H1 (cell line): ENCODE measurements around the gene FGFR2. TPM values are rescaled to one million over a fixed set of nuclear protein-coding genes. Genes with fewer than 3 reads are reported as not detected.

ENCODE experiments used
- CTCF ChIA-PET: fragments of 300-600 bp; sonication (Branson Sonifier 250); formaldehyde crosslinking; loops from one replicate; lab custom pipeline; 2021; ENCODE audit not compliant: partially characterized antibody; lab: Charles Lee
- POLR2A ChIA-PET: fragments of 300-600 bp; sonication (Branson Sonifier 250); formaldehyde crosslinking; loops from one replicate; lab custom pipeline; 2021; ENCODE audit warnings: inconsistent platforms; ENCODE audit not compliant: partially characterized antibody; lab: Charles Lee
- DNase-seq, 2 experiments: peaks; one replicate each; pipeline versions ENCODE4 v3.0.0 to v3.0.0-alpha.2; 2010 to 2022; ENCODE audit warnings: low spot score in 2 of 2, low read depth in 1 of 2, mixed read lengths in 1 of 2
- FAIRE-seq: peaks from 2 replicates; lab custom pipeline; 2011; peaks lifted over from hg19 to GRCh38; lab: Jason Lieb, UNC
- H2AFZ ChIP-seq: 2 replicates; pipeline ENCODE4 v1.8.1; 2012; ENCODE audit warnings: low read length, inconsistent platforms
- H2AK5ac ChIP-seq: 2 replicates; pipeline ENCODE4 v1.6.1; 2013; ENCODE audit warnings: low read depth, low read length
- H2BK120ac ChIP-seq: replicated peaks from 2 replicates; pipeline ENCODE3; 2013; ENCODE audit warnings: low read depth, low read length, inconsistent platforms
- H2BK12ac ChIP-seq: 2 replicates; pipeline ENCODE4 v1.6.1; 2013; ENCODE audit warnings: low read depth, low read length
- H2BK15ac ChIP-seq: 2 replicates; pipeline ENCODE4 v1.6.1; 2013; ENCODE audit warnings: low read length
- H2BK20ac ChIP-seq: 2 replicates; pipeline ENCODE4 v1.6.1; 2013; ENCODE audit warnings: low read length
- H2BK5ac ChIP-seq: 2 replicates; pipeline ENCODE4 v1.6.1; 2013; ENCODE audit warnings: low read depth, low read length
- H3K14ac ChIP-seq: 2 replicates; pipeline ENCODE4 v1.6.1; 2013; ENCODE audit warnings: inconsistent platforms; ENCODE audit not compliant: insufficient read length
- H3K18ac ChIP-seq: 2 replicates; pipeline ENCODE4 v1.6.1; 2013; ENCODE audit warnings: low read length; ENCODE audit errors: extremely low read depth
- H3K23ac ChIP-seq: 2 replicates; pipeline ENCODE4 v1.6.1; 2013; ENCODE audit warnings: inconsistent platforms; ENCODE audit not compliant: insufficient read length
- H3K23me2 ChIP-seq: 2 replicates; pipeline ENCODE4 v1.6.1; 2013; ENCODE audit warnings: low read depth, low read length
- H3K27ac ChIP-seq: 2 replicates; pipeline ENCODE4 v1.6.1; 2011; ENCODE audit warnings: low read depth, low read length, inconsistent platforms
- H3K27me3 ChIP-seq, 4 experiments: replicated peaks in 1 of 4; 1 replicate in 1 of 4; 2 replicates in 3 of 4; pipeline versions ENCODE4 v1.6.1 to v1.8.1; 2011 to 2013; ENCODE audit warnings: low read length in 3 of 4, mild to moderate bottlenecking in 3 of 4, inconsistent platforms in 2 of 4, mixed read lengths in 2 of 4, moderate library complexity in 1 of 4; ENCODE audit not compliant: control insufficient read depth in 3 of 4, insufficient read depth in 3 of 4; ENCODE audit errors: extremely low read depth in 1 of 4
- H3K36me3 ChIP-seq, 4 experiments: 2 replicates each; pipeline versions ENCODE4 v1.6.1 to v1.8.1; 2011 to 2013; ENCODE audit warnings: mild to moderate bottlenecking in 4 of 4, low read length in 3 of 4, moderate library complexity in 2 of 4, control low read depth in 1 of 4, inconsistent platforms in 1 of 4; ENCODE audit not compliant: insufficient read depth in 4 of 4, control insufficient read depth in 2 of 4
- H3K4ac ChIP-seq: replicated peaks from 2 replicates; pipeline ENCODE3; 2013; ENCODE audit warnings: low read length, low read depth, mixed read lengths, inconsistent platforms; ENCODE audit not compliant: insufficient read length
- H3K4me1 ChIP-seq, 4 experiments: replicated peaks in 1 of 4; 1 replicate in 1 of 4; 2 replicates in 3 of 4; pipeline versions ENCODE4 v1.6.1 to v1.8.1; 2011 to 2013; ENCODE audit warnings: low read length in 3 of 4, inconsistent platforms in 2 of 4, mixed read lengths in 1 of 4; ENCODE audit not compliant: insufficient read depth in 4 of 4, control insufficient read depth in 3 of 4
- H3K4me2 ChIP-seq, 2 experiments: 2 replicates each; pipeline versions ENCODE4 v1.6.1 to v1.8.1; 2011 to 2013; ENCODE audit warnings: low read depth in 2 of 2, low read length in 2 of 2, control low read depth in 1 of 2, inconsistent platforms in 1 of 2, mild to moderate bottlenecking in 1 of 2; ENCODE audit not compliant: insufficient read depth in 1 of 2
- H3K4me3 ChIP-seq, 4 experiments: fragments of 200-600, 300-600 bp in 1 of 4; sonication (generic), shearing (Covaris generic), sonication (Bioruptor Twin) in 1 of 4; 2 replicates each; pipeline versions ENCODE4 v1.5.1 to v1.8.1; 2011 to 2016; ENCODE audit warnings: low read length in 4 of 4, low read depth in 3 of 4, control low read depth in 2 of 4, inconsistent platforms in 2 of 4, mild to moderate bottlenecking in 2 of 4, mixed read lengths in 1 of 4, moderate library complexity in 1 of 4; ENCODE audit not compliant: insufficient read depth in 2 of 4; ENCODE audit errors: extremely low read depth in 1 of 4
- H3K56ac ChIP-seq: replicated peaks from 2 replicates; pipeline ENCODE3; 2013; ENCODE audit warnings: low read depth, mild to moderate bottlenecking, mixed read lengths, low read length, inconsistent platforms; ENCODE audit not compliant: insufficient read length
- H3K79me1 ChIP-seq: 2 replicates; pipeline ENCODE4 v1.6.1; 2013; ENCODE audit warnings: low read depth, low read length, control low read depth
- H3K79me2 ChIP-seq, 2 experiments: 2 replicates each; pipeline versions ENCODE4 v1.6.1 to v1.8.1; 2012 to 2013; ENCODE audit warnings: low read length in 2 of 2, mild to moderate bottlenecking in 2 of 2, inconsistent platforms in 1 of 2; ENCODE audit not compliant: insufficient read depth in 2 of 2, control insufficient read depth in 1 of 2
- H3K9ac ChIP-seq, 4 experiments: replicated peaks in 1 of 4; 1 replicate in 1 of 4; 2 replicates in 3 of 4; pipeline versions ENCODE4 v1.6.1 to v1.8.1; 2011 to 2013; ENCODE audit warnings: low read depth in 3 of 4, low read length in 3 of 4, control low read depth in 2 of 4, mild to moderate bottlenecking in 2 of 4, moderate library complexity in 2 of 4, inconsistent platforms in 1 of 4; ENCODE audit errors: extremely low read depth in 1 of 4
- H3K9me3 ChIP-seq, 2 experiments: 2 replicates each; pipeline versions ENCODE4 v1.6.1 to v1.8.1; 2012 to 2013; ENCODE audit warnings: mild to moderate bottlenecking in 2 of 2, moderate library complexity in 2 of 2, control low read depth in 1 of 2, inconsistent platforms in 1 of 2, low read depth in 1 of 2, low read length in 1 of 2, mixed read lengths in 1 of 2; ENCODE audit not compliant: insufficient read depth in 2 of 2
- H4K20me1 ChIP-seq, 2 experiments: replicated peaks in 1 of 2; 2 replicates each; pipeline versions ENCODE3 to v1.8.1; 2011 to 2013; ENCODE audit warnings: inconsistent platforms in 2 of 2, low read length in 2 of 2, mild to moderate bottlenecking in 1 of 2; ENCODE audit not compliant: insufficient read depth in 2 of 2, control insufficient read depth in 1 of 2
- H4K5ac ChIP-seq: 2 replicates; pipeline ENCODE4 v1.6.1; 2013; ENCODE audit warnings: low read length, low read depth, mixed read lengths, inconsistent platforms; ENCODE audit not compliant: insufficient read length
- H4K8ac ChIP-seq: 2 replicates; pipeline ENCODE4 v1.8.0; 2013; ENCODE audit warnings: mild to moderate bottlenecking, moderate library complexity, low read length, inconsistent platforms; ENCODE audit not compliant: insufficient read depth; ENCODE audit errors: extremely low read depth
- H4K91ac ChIP-seq: replicated peaks from 2 replicates; pipeline ENCODE3; 2013; ENCODE audit warnings: low read length, mixed read lengths, inconsistent platforms; ENCODE audit not compliant: insufficient read length
- ASH2L ChIP-seq: fragments of 200-600, 300-600 bp; sonication (generic); IDR thresholded peaks from one replicate; pipeline ENCODE4 v1.7.1; 2017; ENCODE audit warnings: low read length
- BACH1 ChIP-seq: IDR thresholded peaks from 2 replicates; pipeline ENCODE4 v1.6.1; 2012; ENCODE audit warnings: low read length, improper control_type of control experiment
- EZH2 ChIP-seq: fragments of 200-600 bp; sonication (generic); IDR thresholded peaks from 2 replicates; pipeline ENCODE4 v1.7.1; 2012; ENCODE audit warnings: low read depth, mild to moderate bottlenecking, moderate library complexity, low read length, inconsistent platforms; ENCODE audit not compliant: severe bottlenecking
- KDM1A ChIP-seq: fragments of 200-600, 300-600 bp; sonication (generic); IDR thresholded peaks from 2 replicates; pipeline ENCODE4 v1.7.1; 2016; ENCODE audit warnings: mild to moderate bottlenecking, low read length, borderline replicate concordance
- KDM4A ChIP-seq: IDR thresholded peaks from one replicate; pipeline ENCODE4 v1.7.1; 2012; ENCODE audit warnings: low read depth, mild to moderate bottlenecking, moderate library complexity, low read length, inconsistent platforms; ENCODE audit not compliant: severe bottlenecking
- PHF8 ChIP-seq: fragments of 200-600 bp; sonication (generic); conservative IDR thresholded peaks from 2 replicates; pipeline ENCODE4 v1.7.1; 2012; ENCODE audit warnings: low read depth, mild to moderate bottlenecking, inconsistent platforms, low read length, moderate library complexity
- RAD21 ChIP-seq, 2 experiments: IDR thresholded peaks in 1 of 2; conservative IDR thresholded peaks in 1 of 2; 2 replicates each; pipeline ENCODE4 v1.6.1; 2011; ENCODE audit warnings: low read depth in 2 of 2, low read length in 2 of 2, improper control_type of control experiment in 1 of 2, inconsistent platforms in 1 of 2, mild to moderate bottlenecking in 1 of 2, moderate library complexity in 1 of 2
- WGBS, 2 experiments: shearing (Covaris generic) in 1 of 2; methylation state at CpG; one replicate each; pipeline versions ENCODE4 v1.1.6 to v1.1.7; 2013 to 2015; ENCODE audit warnings: low lambda C conversion rate in 2 of 2, mixed read lengths in 2 of 2, inconsistent platforms in 1 of 2, low coverage in 1 of 2, missing lambda C conversion rate in 1 of 2; ENCODE audit not compliant: insufficient replicate concordance in 2 of 2, insufficient coverage in 1 of 2, insufficient read length in 1 of 2; ENCODE audit errors: extremely low coverage in 1 of 2, missing lambda C conversion rate in 1 of 2; 5-methylcytosine and 5-hydroxymethylcytosine counted together
- polyA plus RNA-seq, 7 experiments: library from polyadenylated mRNA; depleted of rRNA in 3 of 7; stranded (reverse) in 5 of 7; unstranded in 2 of 7; fragments of >200 nt in 5 of 7; fragments of 200-250 nt in 2 of 7; gene quantifications; 1 replicate in 5 of 7; 2 replicates in 1 of 7; 4 replicates in 1 of 7; pipeline versions ENCODE4 v1.2.1 to v1.2.3, GENCODE V29; 2011 to 2013; ENCODE audit warnings: missing spikeins in 2 of 7, mixed read lengths in 2 of 7
- total RNA-seq: library from RNA; stranded (reverse); fragmentation: NEBNext Ultra II Directional; extraction: Animal tissue kit (Norgen Biotek cat#: 25700); gene quantifications from 2 replicates; pipeline ENCODE4 v1.2.1, GENCODE V29; 2021

Gene FGFR2
- total and polyA plus RNA-seq, 2 of the 8 experiments (the other 6 are each of a cell fraction or from before 2014, with no cell fraction given), result 50.2 to 81.2 TPM

DNA sequence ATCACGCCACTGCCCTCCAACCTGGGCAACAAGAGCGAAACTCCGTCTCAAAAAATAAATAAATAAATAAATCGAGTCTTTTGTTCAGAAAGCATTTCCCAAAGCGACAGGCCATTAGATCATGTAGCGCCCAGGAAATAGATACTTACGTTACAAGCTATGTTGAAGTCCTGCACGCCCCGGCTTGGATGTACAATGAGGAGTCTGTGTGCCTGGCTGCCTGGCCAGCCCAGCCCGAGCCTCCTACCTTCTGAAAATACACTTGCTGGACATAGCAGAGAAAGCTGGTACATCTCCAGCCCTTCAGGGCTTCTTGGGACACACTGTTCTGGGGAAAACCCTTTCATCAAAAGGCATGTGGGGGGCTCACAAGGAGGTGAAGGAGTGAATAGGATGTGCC lies 22.1 kb downstream of the FGFR2 start:
- no peak overlapping the region for H3K4ac ChIP-seq
- TF ChIP-seq BACH1 (no peak), KDM4A (no peak), ASH2L (no peak), KDM1A (no peak), EZH2 (no peak), PHF8 (no peak), RAD21 (IDR thresholded peaks at IDR 0.05 in 1 of 2, conservative IDR thresholded peaks at IDR 0.05 in 1 of 2; ENCODE audit: low read depth in 2 of 2, low read length in 2 of 2) (no peak)
- H4K91ac ChIP-seq, result no peak overlapping the region
- no peak overlapping the region for H2AK5ac ChIP-seq
- no peak overlapping the region for H4K5ac ChIP-seq
- no peak overlapping the region for H2AFZ ChIP-seq
- 0 out of 2 replicates have a peak overlapping the region, but pooled peaks have one; percentile 12 for H2BK12ac ChIP-seq
- POLR2A ChIA-PET, result interaction anchor here (1.3 to 2.5 kb wide), 3 partner anchors 17 to 24 kb away, joined by 3 to 8 read pairs (median 4); no protein-coding TSS in a partner anchor
- CTCF ChIA-PET, result interaction anchor here (0.7 kb wide), 1 partner anchor 49 kb away, joined by 3 read pairs; no protein-coding TSS in a partner anchor
- H3K79me1 ChIP-seq, result peaks cover 20% of the 10 kb centered on the region
- FAIRE-seq (no peak), DNase-seq (no peak)
- peaks cover 38 to 55% (median 42%) of the 10 kb centered on the region in 4 experiments for H3K4me1 ChIP-seq
- peaks cover 60 to 84% of the 10 kb centered on the region in 2 experiments for H3K79me2 ChIP-seq
- no peak overlapping the region for H3K56ac ChIP-seq
- no peak overlapping the region for H2BK15ac ChIP-seq
- no peak overlapping the region; a peak in 1 of 4 replicates for H3K4me2 ChIP-seq
- no peak overlapping the region for H3K18ac ChIP-seq
- 91% methylated on average over 10 of the region's 10 CpGs; no CpG with 5 or more reads in 1 of the 2 experiments for WGBS, 2 experiments
- H3K9ac ChIP-seq, result no peak overlapping the region
- H3K27ac ChIP-seq, result no peak overlapping the region
- H3K23ac ChIP-seq, result no peak overlapping the region
- H3K9me3 ChIP-seq, result no peaks in the 10 kb centered on the region
- no peaks in the 10 kb centered on the region for H3K27me3 ChIP-seq
- H3K23me2 ChIP-seq, result 0 out of 2 replicates have a peak, but pooled peaks cover 2% of the 10 kb centered on the region
- H2BK20ac ChIP-seq, result no peak overlapping the region
- H4K20me1 ChIP-seq, result peaks cover 47% of the 10 kb centered on the region in 2 experiments
- H3K14ac ChIP-seq, result no peak overlapping the region
- H2BK5ac ChIP-seq, result no peak overlapping the region
- no peak overlapping the region for H3K4me3 ChIP-seq
- H3K36me3 ChIP-seq, result peaks cover 0 to 36% (median 0%) of the 10 kb centered on the region in 4 experiments; a peak in 3 of 8 replicates
- H4K8ac ChIP-seq, result no peak overlapping the region
- no peak overlapping the region for H2BK120ac ChIP-seq
